ENCODE data around the gene MSMB.

DNA sequence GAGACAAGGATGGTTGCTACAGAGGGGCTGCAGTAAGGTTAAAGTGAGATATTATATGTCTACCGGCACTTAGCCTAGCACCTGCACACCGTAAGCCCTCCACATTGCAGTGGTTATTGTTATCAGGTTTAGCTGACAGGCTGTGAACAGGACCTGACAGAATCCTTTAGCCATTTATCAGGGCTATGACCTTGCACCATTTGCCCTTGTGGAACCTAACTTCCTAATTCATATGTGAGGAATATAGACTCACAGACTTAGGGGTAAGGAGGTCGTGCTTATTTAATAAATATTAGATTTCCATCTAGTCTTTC lies 25.8 kb downstream of the MSMB start:
- no peak for TF ChIP-seq CTCF (IDR thresholded peaks at IDR 0.05; ENCODE audit: low read length)
- TF ChIP-seq EZH2 (optimal IDR thresholded peaks at IDR 0.05; ENCODE audit: low read depth, low read length) = no peak
